Measurements from ENCODE around the gene IGFBP5.

Gene IGFBP5

DNA sequence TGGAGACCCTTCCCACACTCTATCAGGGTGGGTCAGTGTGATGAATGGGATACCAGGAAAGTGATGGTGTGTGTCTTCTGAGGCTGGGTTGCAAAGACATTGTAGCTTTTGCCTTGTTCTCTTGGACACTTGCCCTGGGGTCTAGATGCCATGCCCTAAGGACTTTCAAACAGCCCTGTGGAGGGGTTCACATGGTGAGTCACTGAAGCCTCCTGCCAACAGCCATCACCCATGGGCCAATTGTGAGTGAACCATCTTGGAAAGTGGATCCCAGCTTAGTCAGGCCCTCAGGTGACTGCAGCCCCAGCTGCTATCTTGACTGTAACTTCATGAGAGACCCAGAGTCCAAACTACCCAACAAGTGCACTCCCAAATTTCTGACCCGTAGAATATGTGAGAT is 25.8 kb upstream of the IGFBP5 start:
- Histone ChIP-seq H3K4me3 (ENCODE audit: low read depth in 1 of 2, low read length in 1 of 2) (no peak overlapping the region), H3K27ac (no peak overlapping the region), H3K4me1 (ENCODE audit: control insufficient read depth in 1 of 2, insufficient read depth in 1 of 2, low read depth in 1 of 2, low read length in 1 of 2) (no peaks in the 10 kb centered on the region), H3K36me3 (no peaks in the 10 kb centered on the region), H3K27me3 (no peaks in the 10 kb centered on the region), H3K9me3 (no peaks in the 10 kb centered on the region)
- TF ChIP-seq, protein P1, sequence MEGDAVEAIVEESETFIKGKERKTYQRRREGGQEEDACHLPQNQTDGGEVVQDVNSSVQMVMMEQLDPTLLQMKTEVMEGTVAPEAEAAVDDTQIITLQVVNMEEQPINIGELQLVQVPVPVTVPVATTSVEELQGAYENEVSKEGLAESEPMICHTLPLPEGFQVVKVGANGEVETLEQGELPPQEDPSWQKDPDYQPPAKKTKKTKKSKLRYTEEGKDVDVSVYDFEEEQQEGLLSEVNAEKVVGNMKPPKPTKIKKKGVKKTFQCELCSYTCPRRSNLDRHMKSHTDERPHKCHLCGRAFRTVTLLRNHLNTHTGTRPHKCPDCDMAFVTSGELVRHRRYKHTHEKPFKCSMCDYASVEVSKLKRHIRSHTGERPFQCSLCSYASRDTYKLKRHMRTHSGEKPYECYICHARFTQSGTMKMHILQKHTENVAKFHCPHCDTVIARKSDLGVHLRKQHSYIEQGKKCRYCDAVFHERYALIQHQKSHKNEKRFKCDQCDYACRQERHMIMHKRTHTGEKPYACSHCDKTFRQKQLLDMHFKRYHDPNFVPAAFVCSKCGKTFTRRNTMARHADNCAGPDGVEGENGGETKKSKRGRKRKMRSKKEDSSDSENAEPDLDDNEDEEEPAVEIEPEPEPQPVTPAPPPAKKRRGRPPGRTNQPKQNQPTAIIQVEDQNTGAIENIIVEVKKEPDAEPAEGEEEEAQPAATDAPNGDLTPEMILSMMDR (IDR thresholded peaks at IDR 0.05): no peak

- no peak overlapping the region for H3K4me3 ChIP-seq (ENCODE audit: low read depth in 1 of 2, low read length in 1 of 2)
- TF ChIP-seq, protein P1 (IDR thresholded peaks at IDR 0.05): no peak
- H3K4me1 ChIP-seq (ENCODE audit: control insufficient read depth in 1 of 2, insufficient read depth in 1 of 2, low read depth in 1 of 2, low read length in 1 of 2): no peaks in the 10 kb centered on the region
- no peaks in the 10 kb centered on the region for H3K27me3 ChIP-seq
- H3K36me3 ChIP-seq: no peaks in the 10 kb centered on the region
- H3K9me3 ChIP-seq: no peaks in the 10 kb centered on the region
- no peak overlapping the region for H3K27ac ChIP-seq
Measured at GRCh38 chr2:216720722-216721121, 25.4 kb upstream of the IGFBP5 start.

DNA sequence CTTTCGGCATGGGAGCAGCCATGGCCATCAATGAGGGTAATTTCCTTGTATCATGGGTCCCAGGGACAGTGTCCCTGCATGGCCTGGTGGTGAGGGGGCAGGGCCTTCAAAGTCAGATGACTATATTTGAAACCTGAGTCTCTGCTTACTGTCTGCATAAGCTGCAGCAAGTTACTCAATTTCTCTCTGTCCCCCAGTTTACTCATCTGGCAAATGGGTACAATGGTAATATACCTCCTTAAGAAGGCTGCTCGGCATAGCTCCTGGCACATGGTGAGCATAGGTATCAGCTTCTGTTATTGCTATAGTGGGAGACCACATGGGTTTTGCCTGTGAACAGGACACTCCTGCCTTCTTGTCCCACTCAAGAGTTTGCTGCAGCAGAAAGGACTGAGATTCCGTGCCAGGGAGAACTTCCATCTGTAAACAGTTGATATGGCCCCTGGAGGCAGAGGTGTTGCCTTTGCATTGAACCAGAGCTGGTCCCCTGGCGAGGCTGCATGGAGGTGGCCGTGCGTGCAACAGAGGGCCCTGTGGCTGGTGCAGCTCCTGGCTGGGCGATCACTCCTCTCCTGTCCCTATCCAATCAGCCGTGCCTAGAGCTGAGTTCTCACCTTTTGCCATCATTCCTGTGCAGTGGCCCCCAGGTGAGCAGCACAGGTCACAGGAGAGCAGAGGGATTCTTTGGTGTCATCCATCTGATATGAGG is 22.7 kb upstream of the IGFBP5 start:
- Histone ChIP-seq H3K4me3 (ENCODE audit: low read depth in 1 of 2, low read length in 1 of 2) (no peak overlapping the region), H3K9me3 (no peaks in the 10 kb centered on the region), H3K27ac (no peak overlapping the region), H3K4me1 (ENCODE audit: control insufficient read depth in 1 of 2, insufficient read depth in 1 of 2, low read depth in 1 of 2, low read length in 1 of 2) (no peaks in the 10 kb centered on the region), H3K36me3 (no peaks in the 10 kb centered on the region), H3K27me3 (peaks cover 4% of the 10 kb centered on the region)
- TF ChIP-seq, protein P1 (IDR thresholded peaks at IDR 0.05): no peak

DNA sequence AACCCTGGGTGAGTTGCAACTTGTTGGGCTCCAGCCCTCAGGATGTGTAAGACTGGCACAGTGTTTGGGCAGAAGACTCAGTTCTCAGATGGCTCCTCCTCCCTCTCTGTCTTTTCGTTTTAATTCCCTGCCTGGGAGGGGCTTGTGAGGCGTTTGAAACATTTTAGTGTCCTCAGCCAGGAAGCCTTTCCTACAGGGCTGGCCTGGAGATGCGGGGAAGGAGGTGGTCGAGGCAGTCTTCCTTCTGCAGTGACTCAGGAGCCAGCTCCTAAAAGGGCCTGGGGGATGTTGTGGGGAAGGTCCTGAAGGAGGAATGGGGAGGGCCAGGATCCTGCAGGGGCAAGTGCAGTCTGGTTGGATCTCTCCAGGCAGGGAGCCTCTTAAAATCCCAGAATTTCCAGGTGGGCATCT is 22.1 kb upstream of the IGFBP5 start:
- H3K27ac ChIP-seq: no peak overlapping the region
- no peaks in the 10 kb centered on the region for H3K36me3 ChIP-seq
- H3K9me3 ChIP-seq: no peaks in the 10 kb centered on the region
- H3K27me3 ChIP-seq: peaks cover 4% of the 10 kb centered on the region
- TF ChIP-seq, protein P1 (IDR thresholded peaks at IDR 0.05): no peak
- no peaks in the 10 kb centered on the region for H3K4me1 ChIP-seq (ENCODE audit: control insufficient read depth in 1 of 2, insufficient read depth in 1 of 2, low read depth in 1 of 2, low read length in 1 of 2)
- H3K4me3 ChIP-seq (ENCODE audit: low read depth in 1 of 2, low read length in 1 of 2): no peak overlapping the region

DNA sequence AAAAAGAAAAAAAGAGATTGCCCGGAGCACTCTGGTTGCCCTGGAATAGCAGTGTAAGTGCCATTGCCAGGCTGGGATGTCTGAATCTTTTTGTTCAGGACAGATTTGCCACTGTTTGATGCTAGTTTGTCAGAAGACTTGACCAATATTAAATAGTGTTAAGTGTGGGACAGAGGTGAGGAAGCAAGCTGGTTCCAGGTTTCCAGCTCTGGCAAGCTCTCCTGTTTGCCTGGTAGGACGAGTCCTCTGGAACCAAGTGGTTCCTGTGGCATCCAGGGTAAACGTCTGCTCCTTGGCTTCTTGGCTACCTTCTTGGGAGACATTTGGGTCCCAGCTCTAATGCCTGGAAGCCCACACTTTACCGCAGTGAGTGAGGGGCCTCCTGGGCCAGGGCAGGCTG is 20.8 kb upstream of the IGFBP5 start:
- TF ChIP-seq, protein P1 (IDR thresholded peaks at IDR 0.05): no peak
- no peaks in the 10 kb centered on the region for H3K36me3 ChIP-seq
- no peak overlapping the region for H3K27ac ChIP-seq
- no peaks in the 10 kb centered on the region for H3K4me1 ChIP-seq (ENCODE audit: control insufficient read depth in 1 of 2, insufficient read depth in 1 of 2, low read depth in 1 of 2, low read length in 1 of 2)
- no peaks in the 10 kb centered on the region for H3K9me3 ChIP-seq
- no peak overlapping the region for H3K4me3 ChIP-seq (ENCODE audit: low read depth in 1 of 2, low read length in 1 of 2)
- H3K27me3 ChIP-seq: peaks cover 4% of the 10 kb centered on the region

All from neutrophil (primary cell).